HG02981 (cell line): ENCODE data around the gene PRKRIP1.
"Not testable (repeated sequence)": the region's sequence is repeated elsewhere in the genome, so short reads cannot be mapped to it uniquely, and the experiment has no call there.

Source experiments
- ATAC-seq: cut with Tn5 transposase; IDR thresholded peaks from one replicate; pipeline ENCODE4 v1.9.1; 2021; ENCODE audit warnings: mild to moderate bottlenecking, moderate library complexity; ENCODE audit not compliant: unreplicated experiment

Gene PRKRIP1, protein sequence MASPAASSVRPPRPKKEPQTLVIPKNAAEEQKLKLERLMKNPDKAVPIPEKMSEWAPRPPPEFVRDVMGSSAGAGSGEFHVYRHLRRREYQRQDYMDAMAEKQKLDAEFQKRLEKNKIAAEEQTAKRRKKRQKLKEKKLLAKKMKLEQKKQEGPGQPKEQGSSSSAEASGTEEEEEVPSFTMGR

GRCh38 chr7:102395873-102396709, at the start of gene PRKRIP1:
TSS of gene PRKRIP1 (plus strand) at chr7:102396363. CDS start at chr7:102396412, 49 bp downstream.
- ATAC-seq, result peak; percentile 99

DNA sequence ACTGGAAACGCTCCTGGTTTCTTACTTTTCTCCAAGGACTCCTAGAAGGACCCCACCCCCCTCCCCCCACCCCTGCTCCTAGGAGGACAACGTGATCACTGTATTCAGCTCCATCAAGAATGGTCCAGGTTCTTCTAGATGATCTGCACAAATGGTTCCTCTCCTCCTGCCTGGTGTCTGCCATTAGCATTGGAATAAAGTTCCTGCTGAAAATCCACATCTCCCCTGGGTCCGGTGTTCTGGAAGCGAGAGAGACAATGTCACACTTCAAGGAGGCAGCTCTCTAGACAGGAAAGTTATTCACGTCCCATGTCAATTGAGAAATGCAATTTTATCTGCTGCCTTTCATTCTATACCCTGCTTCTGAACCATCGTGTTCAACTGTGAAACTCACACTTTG, 49.2 kb upstream of the PRKRIP1 start:
- ATAC-seq, result not testable (repeated sequence)

- not testable (repeated sequence) for ATAC-seq
These were observed 39.8 kb upstream of the PRKRIP1 start, which contains the start of gene SPDYE6 for GRCh38 chr7:102356344-102356743. TSS of gene SPDYE6 (minus strand) at chr7:102356444. CDS start at chr7:102356023, 421 bp downstream.

DNA sequence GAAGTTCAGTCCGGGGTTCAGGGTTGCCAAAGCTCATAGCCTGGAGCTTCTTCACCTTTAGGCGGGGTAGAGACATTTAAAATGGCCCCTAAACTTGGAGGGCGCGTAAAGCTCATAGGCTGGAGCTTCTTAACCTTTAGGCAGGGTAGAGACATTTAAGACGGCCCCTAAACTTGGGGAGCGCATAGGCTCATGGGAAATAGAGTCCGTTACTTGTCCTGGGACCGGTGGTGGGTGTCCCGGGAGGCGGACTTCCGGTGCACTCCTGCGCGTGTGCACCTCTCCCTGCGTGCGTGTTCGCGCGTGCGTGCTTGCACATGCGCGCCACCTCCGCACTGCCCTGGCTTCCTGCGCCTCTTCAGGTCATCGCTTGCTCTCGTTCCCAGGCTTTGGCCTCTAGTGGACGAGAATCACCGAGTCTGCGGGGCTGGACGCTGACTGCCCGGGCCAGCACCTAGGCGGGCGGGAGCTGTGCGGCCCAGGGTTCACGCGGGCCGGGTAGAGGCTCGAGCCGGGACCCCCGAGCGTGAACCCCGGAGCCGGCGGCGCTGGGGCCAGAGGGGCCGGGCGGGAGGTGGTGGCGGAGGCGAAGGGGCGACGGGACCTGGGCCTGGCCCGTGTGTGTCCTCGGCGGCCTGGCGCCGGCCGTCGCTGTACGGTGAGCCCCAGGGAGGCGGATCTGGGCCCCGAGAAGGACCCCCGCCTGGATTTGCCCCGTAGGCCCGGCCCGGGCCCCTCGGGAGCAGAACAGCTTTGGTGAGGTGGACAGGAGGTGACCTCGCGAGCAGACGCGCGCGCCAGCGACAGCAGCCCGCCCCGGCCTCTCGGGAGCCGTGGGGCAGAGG, 32.4 kb upstream of the PRKRIP1 start:
- peak; percentile 99 for ATAC-seq

GRCh38 chr7:102364394-102364886, 31.7 kb upstream of the PRKRIP1 start:
- not testable (repeated sequence) for ATAC-seq

DNA sequence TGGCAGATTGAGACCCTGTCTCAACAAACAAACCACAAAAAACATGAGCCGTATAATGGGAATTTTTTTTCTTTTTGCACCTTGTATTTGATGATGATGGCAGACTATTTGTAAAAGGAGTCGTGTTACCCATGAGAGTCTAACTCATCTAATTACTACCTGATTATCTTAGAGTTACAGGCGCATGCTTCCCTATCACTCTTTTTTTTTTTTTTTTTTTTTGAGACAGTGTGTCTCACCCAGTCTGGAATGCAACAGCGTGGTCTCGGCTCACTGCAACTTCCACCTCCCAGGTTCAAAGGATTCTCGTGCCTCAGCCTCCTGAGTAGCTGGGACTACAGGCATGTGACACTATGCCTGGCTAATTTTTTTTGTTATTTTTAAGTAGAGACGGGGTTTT, 30.8 kb upstream of the PRKRIP1 start:
- ATAC-seq, result not testable (repeated sequence)

GRCh38 chr7:102370038-102370437, 26.1 kb upstream of the PRKRIP1 start:
- ATAC-seq, result not testable (repeated sequence)

GRCh38 chr7:102372796-102373195, 23.4 kb upstream of the PRKRIP1 start:
- not testable (repeated sequence) for ATAC-seq

- no peak for ATAC-seq
These were observed 19.1 kb upstream of the PRKRIP1 start for GRCh38 chr7:102376964-102377466.

- ATAC-seq, result not testable (repeated sequence)
These were observed 15.3 kb upstream of the PRKRIP1 start for GRCh38 chr7:102380837-102381236.

DNA sequence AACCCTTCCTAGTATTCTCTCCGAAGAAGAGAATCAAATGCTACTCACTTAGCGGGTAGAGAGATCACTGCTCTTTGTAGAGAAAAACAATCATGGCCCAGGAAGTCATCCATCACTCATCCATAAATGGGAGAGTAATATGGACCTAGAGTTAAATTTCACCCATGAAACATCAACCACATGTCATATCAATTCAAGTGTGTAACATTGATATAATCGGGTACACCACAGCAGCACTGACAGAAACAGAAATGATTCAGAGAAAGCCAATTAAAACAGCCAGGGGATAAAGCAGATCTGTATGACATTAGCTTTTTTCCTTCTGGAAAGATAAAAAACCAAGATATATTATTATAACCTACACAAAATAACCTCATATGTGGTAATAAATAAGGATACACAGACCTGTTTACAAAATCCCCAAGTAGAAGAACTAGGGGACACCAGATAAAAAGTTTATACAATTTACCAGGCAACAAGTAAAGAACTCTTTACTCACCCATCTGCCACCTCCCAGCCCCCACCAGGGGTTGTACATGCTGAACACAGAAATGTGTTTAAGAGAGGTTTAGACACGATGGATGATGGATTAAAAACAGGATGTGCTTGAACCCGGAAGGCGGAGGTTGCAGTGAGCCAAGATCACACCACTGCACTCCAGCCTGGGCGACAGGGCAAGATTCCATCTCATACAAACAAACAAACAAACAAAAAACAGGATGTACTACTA, 14.3 kb upstream of the PRKRIP1 start:
- ATAC-seq, result not testable (repeated sequence)

DNA sequence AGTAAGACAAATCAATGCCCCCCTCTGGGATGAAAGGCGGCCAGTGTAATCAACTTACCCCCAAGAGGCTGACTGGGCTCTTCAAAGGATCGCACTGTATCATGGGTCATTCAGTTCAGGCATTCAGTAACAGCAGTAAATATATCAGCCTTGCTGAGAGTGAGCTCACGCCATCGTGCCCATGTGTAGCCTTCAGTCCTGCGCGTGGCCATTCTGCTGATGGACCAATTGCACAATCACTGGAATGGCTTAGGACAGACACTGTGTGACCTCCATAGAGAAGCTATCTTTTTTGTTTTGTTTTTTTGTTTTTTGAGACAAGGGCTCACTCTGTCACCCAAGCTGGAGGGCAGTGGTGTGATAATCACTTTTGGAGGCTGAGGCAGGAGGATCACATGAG, 9.1 kb upstream of the PRKRIP1 start:
- ATAC-seq, result no peak

DNA sequence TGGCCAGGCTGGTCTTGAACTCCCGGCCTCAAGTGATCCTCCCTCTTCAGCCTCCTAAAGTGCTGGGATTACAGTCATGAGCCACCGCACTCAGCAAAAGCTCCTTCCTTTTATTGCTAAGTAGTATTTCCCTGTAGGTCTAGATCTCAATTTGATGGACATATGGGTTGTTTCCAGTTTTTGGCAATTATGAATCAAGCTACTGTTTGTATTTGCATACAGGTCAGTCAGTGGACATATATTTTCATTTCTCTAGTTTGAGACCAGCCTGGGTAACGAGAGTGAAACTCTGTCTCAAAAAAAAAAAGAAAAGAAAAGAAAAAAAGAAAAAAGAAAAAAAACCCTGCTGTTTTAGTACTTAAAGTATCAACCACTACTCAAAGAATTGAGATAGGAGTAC, 6.4 kb upstream of the PRKRIP1 start:
- no peak for ATAC-seq

DNA sequence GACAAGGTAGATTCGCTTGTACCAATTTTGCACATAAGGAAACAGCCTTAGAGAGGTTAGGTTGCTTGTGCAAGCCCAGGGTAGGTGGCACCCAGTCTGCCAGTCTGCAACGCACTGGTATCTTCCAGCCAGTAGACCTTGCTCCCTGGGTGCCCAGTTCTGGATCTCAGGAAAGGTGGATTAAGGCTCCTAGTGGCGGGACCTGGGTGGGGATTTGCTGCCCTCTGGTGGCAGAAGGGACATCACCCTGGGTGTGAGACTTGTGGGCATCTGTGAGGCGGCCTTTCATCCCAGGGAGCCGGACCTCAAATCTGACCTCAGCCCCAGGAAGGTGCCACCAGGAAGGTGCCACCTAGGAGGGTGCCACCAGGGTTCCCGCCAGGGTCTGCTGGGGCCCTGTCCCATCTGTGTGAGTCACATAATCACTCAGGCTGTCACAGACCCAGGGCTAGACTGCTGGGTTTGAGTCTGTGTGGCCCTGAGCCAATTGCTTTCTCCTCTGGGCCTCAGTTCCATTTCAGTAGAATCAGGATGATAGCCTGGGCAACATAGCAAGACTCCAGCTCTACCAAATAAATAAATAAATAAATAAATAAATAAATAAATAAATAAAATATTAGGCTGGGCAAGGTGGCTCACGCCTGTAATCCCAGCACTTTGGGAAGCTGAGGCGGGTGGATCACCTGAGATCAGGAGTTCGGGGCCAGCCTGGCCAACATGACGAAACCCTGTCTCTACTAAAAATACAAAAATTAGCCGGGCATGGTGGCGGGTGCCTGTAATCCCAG, 5.3 kb upstream of the PRKRIP1 start:
- no peak for ATAC-seq

GRCh38 chr7:102392330-102392729, 3.8 kb upstream of the PRKRIP1 start:
- ATAC-seq, result no peak

- no peak for ATAC-seq
These were observed 2.7 kb upstream of the PRKRIP1 start for GRCh38 chr7:102393467-102393866.

DNA sequence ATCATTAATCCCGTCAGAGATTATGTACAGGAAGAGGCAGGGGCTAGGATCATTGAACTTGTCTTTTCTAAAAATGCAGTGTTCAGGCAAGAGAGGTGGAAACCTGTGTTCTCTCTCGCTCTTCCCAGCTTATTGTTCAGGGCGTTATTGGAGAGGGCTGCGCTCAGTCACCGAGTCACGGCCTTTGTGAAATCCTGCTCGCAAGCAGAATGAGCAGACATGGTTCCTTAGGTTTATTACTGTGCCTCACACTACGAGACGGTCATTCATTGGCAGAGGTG, 631 bp upstream of the PRKRIP1 start:
- ATAC-seq, result no peak

GRCh38 chr7:102396710-102397019, 502 bp downstream of the PRKRIP1 start:
- ATAC-seq, result no peak

GRCh38 chr7:102398543-102398942, 2.4 kb downstream of the PRKRIP1 start:
- ATAC-seq, result no peak

GRCh38 chr7:102400360-102400759, 4.2 kb downstream of the PRKRIP1 start:
- ATAC-seq, result no peak
